GM19099 (cell line): Measurements from ENCODE around the gene MUC5B.

ENCODE experiments used
- POLR2A ChIP-seq: IDR thresholded peaks from 3 replicates; pipeline ENCODE4 v1.6.1; 2011; ENCODE audit warnings: low read depth; ENCODE audit not compliant: insufficient read length; ENCODE audit errors: extremely low read depth

The MUC5B gene

GRCh38 chr11:1222491-1223345, at the start of gene MUC5B:
Gene MUC5B, plus strand, starts transcription at chr11:1223066. Its CDS starts 58 bp downstream, at chr11:1223124.
- TF ChIP-seq POLR2A = no peak

- TF ChIP-seq POLR2A = no peak
These were observed 48.2 kb upstream of the MUC5B start for GRCh38 chr11:1174441-1175370.

- no peak for TF ChIP-seq POLR2A
These were observed 47.2 kb upstream of the MUC5B start for GRCh38 chr11:1175461-1176223.

- TF ChIP-seq POLR2A = no peak
These were observed 46.4 kb upstream of the MUC5B start for GRCh38 chr11:1176224-1177019.

GRCh38 chr11:1177020-1177770, 45.7 kb upstream of the MUC5B start:
- no peak for TF ChIP-seq POLR2A

GRCh38 chr11:1177771-1178090, 45.1 kb upstream of the MUC5B start:
- no peak for TF ChIP-seq POLR2A

GRCh38 chr11:1178201-1178885, 44.5 kb upstream of the MUC5B start:
- TF ChIP-seq POLR2A = no peak

- TF ChIP-seq POLR2A = no peak
These were observed 44.0 kb upstream of the MUC5B start for GRCh38 chr11:1178906-1179305.

GRCh38 chr11:1179641-1180040, 43.2 kb upstream of the MUC5B start:
- no peak for TF ChIP-seq POLR2A

- no peak for TF ChIP-seq POLR2A
These were observed 42.7 kb upstream of the MUC5B start for GRCh38 chr11:1180171-1180570.

- TF ChIP-seq POLR2A = no peak
These were observed 41.9 kb upstream of the MUC5B start for GRCh38 chr11:1180947-1181391.

GRCh38 chr11:1181420-1181819, 41.4 kb upstream of the MUC5B start:
- TF ChIP-seq POLR2A = no peak

- TF ChIP-seq POLR2A = no peak
These were observed 40.9 kb upstream of the MUC5B start for GRCh38 chr11:1181853-1182535.

GRCh38 chr11:1192741-1193325, 30.0 kb upstream of the MUC5B start:
- TF ChIP-seq POLR2A = no peak
